Activated T-cell treated with anti-CD3 and anti-CD28 coated beads for 1 hour (primary cell): ENCODE measurements around the gene YY1AP1.
"Not testable (repeated sequence)": the region's sequence is repeated elsewhere in the genome, so short reads cannot be mapped to it uniquely, and the experiment has no call there.

Experiments
- DNase-seq: peaks from one replicate; pipeline ENCODE4 v3.0.0-alpha.2; 2020; ENCODE audit warnings: low read depth

Gene YY1AP1

GRCh38 chr1:155695608-155696007, 7.0 kb upstream of the YY1AP1 start:
- no peak for DNase-seq

GRCh38 chr1:155695072-155695471, 6.5 kb upstream of the YY1AP1 start:
- no peak for DNase-seq

- no peak for DNase-seq
Observed at GRCh38 chr1:155694167-155694566, 5.6 kb upstream of the YY1AP1 start.

- DNase-seq, result no peak
Observed at GRCh38 chr1:155691992-155692528, 3.5 kb upstream of the YY1AP1 start.

GRCh38 chr1:155689081-155689607, 570 bp upstream of the YY1AP1 start, which contains the start of gene DAP3:
TSS of gene DAP3 (plus strand) at chr1:155689091. CDS start at chr1:155709780, 20,689 bp downstream.
- DNase-seq, result not testable (repeated sequence)

- not testable (repeated sequence) for DNase-seq
Observed at GRCh38 chr1:155687705-155688323, 760 bp downstream of the YY1AP1 start.

GRCh38 chr1:155681776-155682175, 6.8 kb downstream of the YY1AP1 start:
- DNase-seq, result no peak

- DNase-seq, result no peak
Observed at GRCh38 chr1:155680531-155680930, 8.0 kb downstream of the YY1AP1 start.

- DNase-seq, result not testable (repeated sequence)
Observed at GRCh38 chr1:155678992-155679391, 9.6 kb downstream of the YY1AP1 start.

GRCh38 chr1:155678027-155678426, 10.5 kb downstream of the YY1AP1 start:
- no peak for DNase-seq

- DNase-seq, result no peak
Observed at GRCh38 chr1:155673003-155673402, 15.6 kb downstream of the YY1AP1 start.

- no peak for DNase-seq
Observed at GRCh38 chr1:155671750-155672149, 16.8 kb downstream of the YY1AP1 start.

GRCh38 chr1:155669233-155670162, 19.1 kb downstream of the YY1AP1 start:
- DNase-seq, result no peak

- not testable (repeated sequence) for DNase-seq
Observed at GRCh38 chr1:155661239-155661638, 27.3 kb downstream of the YY1AP1 start.

GRCh38 chr1:155657463-155657862, 31.1 kb downstream of the YY1AP1 start:
- DNase-seq, result no peak

- no peak for DNase-seq
Observed at GRCh38 chr1:155652951-155653350, 35.6 kb downstream of the YY1AP1 start.

- DNase-seq, result no peak
Observed at GRCh38 chr1:155651861-155652661, 36.5 kb downstream of the YY1AP1 start.

GRCh38 chr1:155650231-155650757, 38.3 kb downstream of the YY1AP1 start:
- no peak for DNase-seq

- no peak for DNase-seq
Observed at GRCh38 chr1:155649676-155650075, 38.9 kb downstream of the YY1AP1 start.

- DNase-seq, result no peak
Observed at GRCh38 chr1:155648207-155649147, 40.1 kb downstream of the YY1AP1 start.
